Fibroblast of villous mesenchyme (primary cell): ENCODE measurements around the gene POLDIP3. TPM values are rescaled to one million over a fixed set of nuclear protein-coding genes. Genes with fewer than 3 reads are reported as not detected.

Experiments
- DNase-seq: peaks from one replicate; pipeline ENCODE4 v3.0.0-alpha.2; 2010; ENCODE audit warnings: low read depth
- H3K4me3 ChIP-seq: 2 replicates; pipeline ENCODE4 v1.5.1; 2011; ENCODE audit warnings: low read depth, mild to moderate bottlenecking, low read length
- CTCF ChIP-seq: IDR thresholded peaks from 2 replicates; pipeline ENCODE4 v1.5.1; 2012; ENCODE audit warnings: low read depth, mild to moderate bottlenecking, low read length; ENCODE audit not compliant: insufficient read depth
- total RNA-seq: library from RNA; depleted of rRNA; stranded (reverse); fragments of >200 nt; gene quantifications from 2 replicates; pipeline ENCODE4 v1.2.3, GENCODE V29; 2012

Gene POLDIP3
- total RNA-seq, 1 donor, result 26.3 TPM

GRCh38 chr22:42630901-42631602 lies 16.4 kb upstream of the POLDIP3 start:
- H3K4me3 ChIP-seq, result no peak overlapping the region
- DNase-seq, result no peak

GRCh38 chr22:42630211-42630610 lies 15.5 kb upstream of the POLDIP3 start:
- no peak for DNase-seq
- TF ChIP-seq CTCF, result no peak
- no peak overlapping the region for H3K4me3 ChIP-seq

More at GRCh38 chr22:42630901-42631602, 16.4 kb upstream of the POLDIP3 start:
- no peak for TF ChIP-seq CTCF

- H3K4me3 ChIP-seq, result no peak overlapping the region
- TF ChIP-seq CTCF, result no peak
- no peak for DNase-seq
Observed at GRCh38 chr22:42627981-42628380, 13.3 kb upstream of the POLDIP3 start.

- H3K4me3 ChIP-seq, result no peak overlapping the region
- DNase-seq, result no peak
- no peak for TF ChIP-seq CTCF
Observed at GRCh38 chr22:42626951-42627625, 12.4 kb upstream of the POLDIP3 start.

- H3K4me3 ChIP-seq, result no peak overlapping the region
- no peak for DNase-seq
- no peak for TF ChIP-seq CTCF
Observed at GRCh38 chr22:42626431-42626830, 11.7 kb upstream of the POLDIP3 start.

- DNase-seq, result no peak
- no peak for TF ChIP-seq CTCF
Observed at GRCh38 chr22:42625416-42625815, 10.7 kb upstream of the POLDIP3 start.

GRCh38 chr22:42624551-42625106 lies 9.9 kb upstream of the POLDIP3 start:
- no peak for TF ChIP-seq CTCF
- DNase-seq, result no peak
- H3K4me3 ChIP-seq, result no peak overlapping the region

More at GRCh38 chr22:42625416-42625815, 10.7 kb upstream of the POLDIP3 start:
- no peak overlapping the region for H3K4me3 ChIP-seq
